GM19023 (cell line): ENCODE measurements around the gene C1orf198.

Source experiments
- ATAC-seq: cut with Tn5 transposase; IDR thresholded peaks from one replicate; pipeline ENCODE4 v1.9.1; 2021; ENCODE audit warnings: mild to moderate bottlenecking, moderate library complexity; ENCODE audit not compliant: unreplicated experiment

C1orf198 gene

DNA sequence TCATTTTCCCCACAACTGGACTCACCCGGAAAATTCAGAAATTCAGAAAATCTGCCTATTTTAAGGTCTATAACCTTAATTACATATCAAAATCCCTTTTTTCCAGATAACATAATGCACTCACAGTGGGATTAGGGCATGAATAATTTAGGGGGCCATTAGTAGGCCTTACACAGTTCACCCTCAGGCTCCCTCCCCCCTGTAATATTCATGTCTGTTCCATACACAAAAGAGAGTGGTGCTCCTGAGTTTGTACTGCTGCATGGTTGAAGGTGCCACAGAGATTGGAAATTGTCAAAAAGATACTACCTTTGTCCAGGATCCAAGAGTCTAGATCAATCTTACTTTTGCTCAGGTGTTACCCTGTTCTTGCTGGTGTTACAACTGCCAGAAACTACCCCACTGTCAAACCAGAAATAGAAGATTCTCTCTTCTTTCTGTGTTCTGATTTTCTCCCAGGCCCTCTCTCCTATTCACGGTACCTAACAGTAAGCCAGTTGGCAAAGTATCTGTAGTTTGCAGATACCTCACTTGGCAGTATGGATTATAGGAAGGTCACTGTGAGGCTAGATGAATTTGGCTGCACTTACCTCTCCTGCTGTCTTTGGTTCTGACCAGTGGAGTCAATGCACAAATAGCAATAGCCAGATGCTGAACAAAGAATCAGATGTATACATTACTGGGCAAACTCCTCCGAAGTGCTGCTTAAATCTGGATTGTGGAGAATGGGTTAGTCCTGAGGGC is 53.2 kb downstream of the C1orf198 start:
- no peak for ATAC-seq

DNA sequence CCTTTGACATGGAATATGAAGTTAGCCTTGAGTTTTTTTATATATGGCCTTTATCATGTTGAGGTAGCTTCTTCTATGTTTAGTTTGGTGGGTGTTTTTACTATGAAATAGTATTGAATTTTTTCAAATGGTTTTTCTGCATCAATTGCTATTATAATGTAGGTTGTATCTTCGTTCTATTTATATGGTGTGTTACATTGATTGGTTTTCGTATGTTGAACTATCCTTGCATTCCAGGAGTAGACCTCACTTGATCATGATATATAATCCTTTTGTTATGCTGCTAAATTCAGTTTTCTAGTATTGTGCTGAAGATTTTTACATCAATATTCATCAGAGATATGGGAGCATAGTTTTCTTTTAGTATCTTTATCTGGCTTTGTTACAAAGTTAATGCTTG is 55.8 kb downstream of the C1orf198 start:
- ATAC-seq, result no peak

DNA sequence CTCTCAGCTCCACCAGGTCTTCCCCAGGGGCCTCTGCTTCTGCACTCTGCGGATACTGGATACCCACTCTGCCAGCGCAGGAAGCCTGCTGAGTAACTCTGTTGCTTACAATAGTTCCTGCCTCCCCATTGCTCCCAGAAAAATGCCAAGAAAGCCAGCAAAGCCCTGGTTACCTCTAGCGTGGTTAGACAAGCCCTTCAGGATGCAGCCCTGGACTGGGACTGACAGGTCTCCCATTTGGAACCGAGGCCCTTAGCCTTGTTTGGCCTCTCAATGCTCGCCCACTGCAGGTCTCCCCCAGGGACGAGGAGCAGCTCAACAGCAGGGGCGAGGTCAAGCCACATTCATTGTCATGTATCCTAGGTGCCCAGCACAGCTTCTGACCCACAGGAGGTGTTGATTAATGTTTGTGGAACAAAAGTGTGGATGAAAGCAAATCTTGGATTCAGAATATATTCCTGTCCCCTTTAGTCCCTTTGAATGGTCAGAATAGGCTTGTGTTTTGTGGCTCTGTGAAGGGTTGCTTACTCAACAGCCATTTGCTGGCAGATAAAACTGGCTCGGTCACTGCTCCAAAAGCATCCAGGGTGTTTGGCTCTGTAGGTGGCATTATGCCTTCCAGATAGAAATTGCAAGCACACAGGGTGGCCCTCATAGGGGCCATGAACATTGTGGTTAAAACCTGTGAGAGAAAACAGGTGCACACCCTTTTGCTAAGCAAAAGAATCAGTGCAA is 58.9 kb downstream of the C1orf198 start:
- ATAC-seq, result no peak

GRCh38 chr1:230808281-230808872 is 59.9 kb downstream of the C1orf198 start:
- no peak for ATAC-seq

- no peak for ATAC-seq
Measured at GRCh38 chr1:230807561-230808280, 60.6 kb downstream of the C1orf198 start.

GRCh38 chr1:230807029-230807428 is 61.3 kb downstream of the C1orf198 start:
- ATAC-seq, result no peak

GRCh38 chr1:230806552-230806951 is 61.8 kb downstream of the C1orf198 start:
- ATAC-seq, result no peak

GRCh38 chr1:230804396-230804795 is 63.9 kb downstream of the C1orf198 start:
- no peak for ATAC-seq

DNA sequence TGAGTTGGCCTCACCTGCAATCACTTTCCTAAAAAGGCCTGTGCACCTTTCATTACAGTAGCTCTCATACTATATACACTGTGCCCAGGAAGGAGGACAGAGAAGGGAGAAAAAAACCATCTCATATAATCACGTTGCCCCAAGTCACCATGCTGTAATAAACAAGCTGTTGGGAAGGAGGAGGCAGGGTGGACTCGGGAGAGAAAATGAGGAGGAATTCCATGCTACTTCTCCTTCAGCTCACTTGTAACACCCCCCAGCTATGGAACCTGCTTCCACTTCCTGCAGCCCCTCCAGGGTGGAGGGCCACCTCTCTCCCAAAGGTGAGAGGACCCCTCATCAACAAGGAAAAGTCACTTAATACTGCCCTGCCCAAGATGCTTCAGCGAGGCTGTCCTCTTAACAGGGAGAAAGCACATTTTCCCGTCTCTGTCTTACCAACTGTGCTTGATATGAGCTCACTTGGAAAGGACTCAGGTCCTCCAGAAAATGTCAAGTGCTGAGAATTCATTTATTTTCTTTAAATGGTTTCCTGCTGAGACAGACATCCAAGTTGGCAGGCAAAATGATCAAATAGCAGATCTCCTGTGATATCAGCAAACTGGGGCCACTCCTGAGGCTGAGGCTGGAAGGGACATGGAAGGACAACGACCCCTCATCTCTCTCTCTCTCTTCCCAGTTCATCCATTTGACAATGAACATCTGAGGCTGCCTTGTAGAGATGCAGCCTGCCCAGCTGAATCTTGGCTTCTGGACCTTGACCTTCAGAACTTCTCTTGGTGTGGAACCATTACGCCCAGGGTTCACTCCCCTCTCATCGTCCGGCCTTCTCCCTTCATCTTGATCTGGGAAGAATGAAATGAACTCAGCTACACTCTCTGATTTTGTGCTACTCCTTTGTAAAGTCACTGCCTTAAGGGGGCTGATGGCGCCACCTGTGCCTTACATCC is 67.2 kb downstream of the C1orf198 start:
- no peak for ATAC-seq

DNA sequence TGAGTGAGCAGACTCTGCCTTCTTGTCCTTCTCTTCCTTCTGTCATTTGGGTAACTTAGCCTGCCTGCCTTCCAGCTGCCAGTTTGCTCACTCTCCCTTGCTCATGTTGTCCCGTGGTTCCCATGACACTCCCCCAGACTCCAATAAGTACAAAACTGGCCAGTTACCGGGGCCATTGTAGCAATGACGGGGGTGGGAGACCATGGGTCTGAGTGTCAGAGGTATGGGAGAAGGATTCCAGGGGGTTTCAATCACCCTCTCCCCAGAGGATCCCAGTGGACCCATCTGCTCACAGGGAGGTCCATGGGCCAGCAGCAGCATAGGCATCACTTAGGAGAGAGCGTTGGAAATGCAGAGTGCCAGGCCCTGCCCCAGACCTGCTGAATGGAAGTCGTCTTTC is 69.8 kb downstream of the C1orf198 start:
- ATAC-seq, result no peak

DNA sequence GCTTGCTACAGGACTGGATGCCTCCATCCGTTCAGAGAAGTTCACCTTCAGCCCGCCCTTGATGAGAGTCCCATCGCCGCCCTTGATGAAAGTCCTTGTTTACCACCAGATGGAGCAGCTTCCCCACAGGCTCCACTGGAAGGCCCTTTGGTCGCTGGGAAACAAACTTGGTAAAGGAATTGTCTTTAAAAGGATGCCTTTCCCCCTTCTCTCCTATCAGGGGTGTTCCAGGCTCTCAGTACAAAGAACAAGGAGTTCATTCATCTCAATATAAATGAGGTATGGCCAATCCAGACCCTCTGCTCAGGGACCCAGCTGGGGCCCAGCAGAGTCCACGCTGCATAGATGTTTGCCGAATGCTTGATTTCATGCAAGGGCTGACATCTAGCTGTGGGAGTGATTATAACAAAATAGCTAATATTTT is 70.4 kb downstream of the C1orf198 start:
- ATAC-seq, result no peak

DNA sequence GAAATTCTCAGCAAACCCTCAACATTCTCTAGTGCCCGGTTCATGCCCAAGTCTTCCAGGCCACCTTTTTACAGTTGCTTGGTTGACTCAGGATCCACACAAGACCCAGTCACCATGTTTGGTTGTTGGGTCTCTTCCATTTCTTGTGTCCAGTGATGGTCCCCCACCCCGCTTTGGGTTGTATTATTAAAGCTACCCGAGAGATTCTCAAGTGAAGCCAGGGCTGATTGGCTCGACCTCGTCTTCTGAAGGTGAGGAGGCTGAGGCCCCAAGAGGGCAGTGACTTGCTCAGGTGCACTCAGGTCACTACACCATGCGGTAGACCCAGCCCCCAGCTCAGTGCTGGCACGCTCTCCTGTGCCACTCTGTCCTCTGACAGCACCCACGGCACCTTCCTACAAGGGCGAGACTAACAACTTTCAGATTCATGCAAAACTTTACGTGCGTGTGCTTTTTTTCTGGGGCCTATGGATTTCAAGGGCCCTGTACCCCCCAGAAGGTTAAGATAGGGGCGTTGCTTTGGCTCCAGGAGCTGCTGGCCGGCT is 70.9 kb downstream of the C1orf198 start:
- ATAC-seq, result no peak

DNA sequence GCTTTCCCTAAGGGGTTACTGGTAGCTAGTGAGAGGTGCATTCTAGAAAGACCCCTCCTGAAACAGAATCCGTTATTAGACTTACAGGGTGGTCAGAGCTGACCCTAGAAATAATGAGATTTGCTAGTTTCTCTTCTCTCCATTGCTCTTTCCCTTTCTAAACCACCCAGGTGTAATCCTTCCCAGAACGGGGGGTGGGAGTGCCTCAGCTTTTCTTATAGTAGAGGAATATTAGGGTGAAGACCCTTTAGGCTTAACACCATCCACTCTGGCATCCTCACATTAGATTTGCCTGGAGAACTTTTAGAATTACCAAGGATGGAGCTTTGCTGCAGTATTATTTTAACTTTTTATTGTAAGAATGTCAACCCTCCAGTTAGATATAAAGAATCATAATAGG is 71.7 kb downstream of the C1orf198 start:
- ATAC-seq, result no peak

- ATAC-seq, result no peak
Measured at GRCh38 chr1:230794871-230795605, 73.3 kb downstream of the C1orf198 start.

GRCh38 chr1:230794431-230794830 is 73.9 kb downstream of the C1orf198 start:
- no peak for ATAC-seq

DNA sequence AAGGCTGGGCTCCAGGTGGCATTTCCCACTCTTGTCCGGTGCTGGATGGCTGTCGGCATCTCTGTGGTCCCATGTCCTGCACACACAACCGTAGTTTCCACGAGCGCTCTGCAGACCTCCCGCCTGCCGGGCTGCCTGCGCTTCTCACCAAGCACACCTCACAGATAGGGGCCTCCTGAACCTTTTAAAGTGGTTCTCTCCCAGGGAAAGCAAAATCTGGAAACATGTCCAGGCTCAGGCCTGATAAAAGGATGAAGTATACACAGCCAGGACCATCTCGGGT is 74.9 kb downstream of the C1orf198 start:
- no peak for ATAC-seq

DNA sequence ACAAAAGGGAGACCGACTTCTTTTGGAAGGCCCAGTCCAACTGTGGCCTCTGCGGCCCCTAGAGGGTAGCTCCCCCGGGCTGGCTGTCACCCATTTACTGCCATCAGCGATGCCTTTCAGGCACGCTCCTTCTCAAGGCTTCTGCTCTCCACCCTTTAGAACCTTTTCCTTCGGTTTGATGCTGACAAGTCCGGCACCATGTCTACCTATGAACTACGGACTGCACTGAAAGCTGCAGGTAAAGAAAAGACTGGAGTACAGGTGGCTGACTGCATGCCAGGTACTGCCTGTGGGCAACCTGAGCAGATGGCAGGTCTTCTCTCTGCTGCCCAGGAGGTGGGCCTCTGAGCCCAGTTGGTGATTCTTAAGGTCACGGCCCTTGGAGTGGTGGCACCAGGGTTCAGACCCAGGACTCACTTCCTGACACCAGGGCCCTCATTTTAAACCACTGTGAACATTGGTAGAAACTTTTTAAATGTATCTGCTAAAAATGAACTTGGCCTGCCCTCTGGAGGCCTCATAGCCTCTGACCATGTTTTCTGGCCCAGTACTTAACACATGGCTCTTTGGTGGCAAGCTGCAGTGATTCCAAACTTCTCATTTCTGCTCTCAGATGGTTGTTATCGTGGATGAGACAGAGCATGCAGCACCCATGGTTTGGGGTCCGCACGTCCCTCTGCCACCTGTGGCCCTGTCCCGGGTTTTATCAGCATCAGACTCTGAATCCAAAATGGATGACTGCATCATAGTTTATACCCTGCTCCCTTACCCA is 75.4 kb downstream of the C1orf198 start:
- no peak for ATAC-seq

DNA sequence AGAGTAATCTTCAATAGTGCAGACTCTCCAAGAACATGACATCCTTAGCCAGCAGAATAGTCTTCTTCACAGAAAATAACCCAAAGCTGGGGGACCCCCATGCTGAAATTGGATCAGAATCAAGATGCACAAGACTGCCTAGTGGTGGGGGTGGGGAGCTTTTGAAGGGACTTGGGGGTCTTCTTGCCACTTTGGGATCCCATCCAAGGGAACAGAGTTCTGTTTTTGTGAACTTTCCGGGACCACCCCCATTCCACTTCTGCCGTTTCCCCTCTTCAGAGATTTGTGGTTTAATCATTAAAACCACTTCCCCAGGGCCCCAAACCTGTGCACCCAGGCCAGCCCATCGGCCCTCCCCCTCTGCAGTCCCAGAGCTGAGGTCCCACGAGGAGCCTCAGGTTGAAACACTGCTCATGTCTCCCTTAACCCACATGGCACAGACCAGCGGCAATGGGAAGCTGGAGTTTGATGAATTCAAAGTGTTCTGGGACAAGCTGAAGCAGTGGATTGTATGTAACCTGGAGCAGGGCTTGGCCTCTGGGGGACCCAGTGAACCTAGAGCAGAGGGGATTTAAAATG is 76.2 kb downstream of the C1orf198 start:
- no peak for ATAC-seq
